ENCODE data around the gene HMX1.

DNA sequence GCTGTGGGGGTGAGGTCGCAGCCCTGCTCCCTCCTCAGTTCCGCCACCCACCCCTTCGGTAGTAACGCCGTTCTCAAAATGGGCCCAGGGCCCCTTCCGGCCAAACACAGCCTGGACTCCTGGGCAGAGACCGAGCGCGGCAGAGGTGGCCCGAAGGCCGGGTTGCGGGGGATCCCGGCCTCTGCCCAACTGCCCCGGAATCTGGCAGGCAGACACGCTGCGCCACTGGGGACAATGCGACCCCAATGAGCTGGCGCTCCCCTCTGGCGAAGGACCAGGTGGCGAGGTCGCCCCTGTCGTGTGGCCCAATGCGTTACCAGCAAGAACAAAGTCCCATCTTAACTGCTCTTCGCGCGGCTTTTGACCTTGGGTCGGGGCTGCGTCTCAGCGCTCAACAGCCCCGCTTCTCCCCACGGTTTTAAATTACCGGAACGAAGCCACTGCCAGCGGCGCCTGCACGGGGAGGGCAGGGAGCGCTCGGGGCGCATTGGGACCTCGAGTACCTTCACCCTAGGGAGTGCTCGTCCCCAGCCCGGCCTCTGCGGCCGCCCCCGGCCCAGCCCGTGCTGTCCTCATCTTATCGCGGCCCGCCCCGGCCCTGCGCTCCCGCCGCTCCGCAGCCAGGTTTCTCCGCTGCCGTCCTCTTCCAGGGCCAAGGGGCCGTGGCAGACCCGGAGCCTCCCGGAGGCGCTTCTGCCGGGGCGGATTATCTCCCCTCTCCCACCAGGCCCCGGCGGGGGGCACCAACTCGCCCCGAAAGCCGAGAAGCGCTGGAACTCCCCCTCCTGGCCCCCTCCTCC, 22.2 kb upstream of the HMX1 start:
- TF ChIP-seq, protein P1, sequence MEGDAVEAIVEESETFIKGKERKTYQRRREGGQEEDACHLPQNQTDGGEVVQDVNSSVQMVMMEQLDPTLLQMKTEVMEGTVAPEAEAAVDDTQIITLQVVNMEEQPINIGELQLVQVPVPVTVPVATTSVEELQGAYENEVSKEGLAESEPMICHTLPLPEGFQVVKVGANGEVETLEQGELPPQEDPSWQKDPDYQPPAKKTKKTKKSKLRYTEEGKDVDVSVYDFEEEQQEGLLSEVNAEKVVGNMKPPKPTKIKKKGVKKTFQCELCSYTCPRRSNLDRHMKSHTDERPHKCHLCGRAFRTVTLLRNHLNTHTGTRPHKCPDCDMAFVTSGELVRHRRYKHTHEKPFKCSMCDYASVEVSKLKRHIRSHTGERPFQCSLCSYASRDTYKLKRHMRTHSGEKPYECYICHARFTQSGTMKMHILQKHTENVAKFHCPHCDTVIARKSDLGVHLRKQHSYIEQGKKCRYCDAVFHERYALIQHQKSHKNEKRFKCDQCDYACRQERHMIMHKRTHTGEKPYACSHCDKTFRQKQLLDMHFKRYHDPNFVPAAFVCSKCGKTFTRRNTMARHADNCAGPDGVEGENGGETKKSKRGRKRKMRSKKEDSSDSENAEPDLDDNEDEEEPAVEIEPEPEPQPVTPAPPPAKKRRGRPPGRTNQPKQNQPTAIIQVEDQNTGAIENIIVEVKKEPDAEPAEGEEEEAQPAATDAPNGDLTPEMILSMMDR (IDR thresholded peaks at IDR 0.05) = no peak
- TF ChIP-seq EP300 (IDR thresholded peaks at IDR 0.05) (no peak), POLR2A (IDR thresholded peaks at IDR 0.05) (no peak)
